ENCODE data around the gene MFN2. TPM values are rescaled to one million over a fixed set of nuclear protein-coding genes. Genes with fewer than 3 reads are reported as not detected.
A peak's percentile ranks its signal among the peaks of the same experiment; 100 is the strongest.

MFN2 gene
- total RNA-seq, 1 experiment from 2014 or later: 73.9 TPM

GRCh38 chr1:11967028-11967547, 13.2 kb upstream of the MFN2 start:
- CTCF ChIA-PET: interaction anchor here (0.7 to 1.8 kb wide), 12 partner anchors 10 to 161 kb away, joined by 3 to 36 read pairs (median 4); partner anchors contain the start of genes CLCN6, KIAA2013, MFN2 and MTHFR
- H3K9me3 Mint-ChIP-seq (ENCODE audit: unreplicated experiment): no peaks in the 10 kb centered on the region
- Histone ChIP-seq H3K4me1 (peaks cover 15% of the 10 kb centered on the region), H3K27me3 (replicated peaks; ENCODE audit: control insufficient read depth, insufficient read depth, low read length) (no peaks in the 10 kb centered on the region), H3K36me3 (ENCODE audit: control insufficient read depth, insufficient read depth, low read length) (no peaks in the 10 kb centered on the region; the same call in 1 of the 2 replicates), H3K9me3 (no peaks in the 10 kb centered on the region), H3K4me3 (ENCODE audit: low read depth, low read length) (no peak overlapping the region)
- no peak overlapping the region for H3K27ac Mint-ChIP-seq (ENCODE audit: unreplicated experiment)
- H3K36me3 Mint-ChIP-seq (ENCODE audit: insufficient read depth, unreplicated experiment): peaks cover 28% of the 10 kb centered on the region
- peaks cover 11% of the 10 kb centered on the region for H3K4me1 Mint-ChIP-seq (ENCODE audit: low read depth, unreplicated experiment)
- POLR2A ChIA-PET: interaction anchor here (1.0 to 1.4 kb wide), 3 partner anchors 13 to 59 kb away, joined by 4 to 44 read pairs (median 41); partner anchors contain the start of gene MFN2
- TF ChIP-seq CTCF (IDR thresholded peaks at IDR 0.05; ENCODE audit: insufficient read depth in 1 of 2, low read depth in 1 of 2, low read length in 1 of 2, severe bottlenecking in 1 of 2, unreplicated experiment in 1 of 2): peak; percentile 67 to 94
- H3K4me3 Mint-ChIP-seq (ENCODE audit: unreplicated experiment): no peak overlapping the region
- BruUV-seq (replicated peaks): no TSS peak
- peak; percentile 79 to 84 for DNase-seq
- no peaks in the 10 kb centered on the region for H3K27me3 Mint-ChIP-seq (ENCODE audit: insufficient read depth, unreplicated experiment)
- intact Hi-C loops (cut with micrococcal nuclease; ENCODE audit: unreplicated experiment): loop anchor here (1.0 to 5.0 kb wide), 2 partner anchors 40 to 59 kb away; partner anchors contain the start of gene KIAA2013

GRCh38 chr1:11970441-11971185, 9.6 kb upstream of the MFN2 start:
- Histone ChIP-seq H3K9me3 (no peaks in the 10 kb centered on the region), H3K36me3 (ENCODE audit: control insufficient read depth, insufficient read depth, low read length) (no peaks in the 10 kb centered on the region; the same call in 1 of the 2 replicates), H3K4me1 (peaks cover 15% of the 10 kb centered on the region), H3K27me3 (replicated peaks; ENCODE audit: control insufficient read depth, insufficient read depth, low read length) (no peaks in the 10 kb centered on the region), H3K4me3 (ENCODE audit: low read depth, low read length) (no peak overlapping the region)
- H3K9me3 Mint-ChIP-seq (ENCODE audit: unreplicated experiment): no peaks in the 10 kb centered on the region
- no peak overlapping the region for H3K4me3 Mint-ChIP-seq (ENCODE audit: unreplicated experiment)
- no peak for TF ChIP-seq CTCF (IDR thresholded peaks at IDR 0.05; ENCODE audit: insufficient read depth in 1 of 2, low read depth in 1 of 2, low read length in 1 of 2, severe bottlenecking in 1 of 2, unreplicated experiment in 1 of 2)
- intact Hi-C loops (cut with micrococcal nuclease; ENCODE audit: unreplicated experiment): no loop called here
- H3K4me1 Mint-ChIP-seq (ENCODE audit: low read depth, unreplicated experiment): peaks cover 14% of the 10 kb centered on the region
- H3K36me3 Mint-ChIP-seq (ENCODE audit: insufficient read depth, unreplicated experiment): peaks cover 27% of the 10 kb centered on the region
- ChIA-PET POLR2A (interaction anchor here (1.6 kb wide), 1 partner anchor 9 kb away, joined by 6 read pairs; the partner anchor contains the start of gene MFN2), CTCF (interaction anchor here (0.7 kb wide), 1 partner anchor 642 kb away, joined by 3 read pairs; no protein-coding TSS in a partner anchor)
- H3K27me3 Mint-ChIP-seq (ENCODE audit: insufficient read depth, unreplicated experiment): no peaks in the 10 kb centered on the region
- BruUV-seq (replicated peaks): no TSS peak
- no peak overlapping the region for H3K27ac Mint-ChIP-seq (ENCODE audit: unreplicated experiment)
- DNase-seq: peak; percentile 25 to 56

- Histone ChIP-seq H3K27me3 (replicated peaks; ENCODE audit: control insufficient read depth, insufficient read depth, low read length) (no peaks in the 10 kb centered on the region), H3K36me3 (ENCODE audit: control insufficient read depth, insufficient read depth, low read length) (no peaks in the 10 kb centered on the region; the same call in none of the 2 replicates), H3K4me1 (peaks cover 19% of the 10 kb centered on the region), H3K4me3 (ENCODE audit: low read depth, low read length) (no peak overlapping the region), H3K9me3 (no peaks in the 10 kb centered on the region)
- no TSS peak for BruUV-seq (replicated peaks)
- Mint-ChIP-seq H3K36me3 (ENCODE audit: insufficient read depth, unreplicated experiment) (peaks cover 45% of the 10 kb centered on the region), H3K27ac (ENCODE audit: unreplicated experiment) (peak overlapping the region; percentile 29), H3K9me3 (ENCODE audit: unreplicated experiment) (no peaks in the 10 kb centered on the region), H3K4me1 (ENCODE audit: low read depth, unreplicated experiment) (peaks cover 19% of the 10 kb centered on the region), H3K4me3 (ENCODE audit: unreplicated experiment) (no peak overlapping the region), H3K27me3 (ENCODE audit: insufficient read depth, unreplicated experiment) (no peaks in the 10 kb centered on the region)
- CTCF ChIA-PET: no interaction called here
- intact Hi-C loops (cut with micrococcal nuclease; ENCODE audit: unreplicated experiment): no loop called here
- POLR2A ChIA-PET: no interaction called here
- DNase-seq: no peak
- TF ChIP-seq CTCF (IDR thresholded peaks at IDR 0.05; ENCODE audit: insufficient read depth in 1 of 2, low read depth in 1 of 2, low read length in 1 of 2, severe bottlenecking in 1 of 2, unreplicated experiment in 1 of 2): no peak
Observed at GRCh38 chr1:11977625-11978024, 2.6 kb upstream of the MFN2 start.

Data from Caco-2 (cell line).